ENCODE data around the gene ATG16L1. TPM values are rescaled to one million over a fixed set of nuclear protein-coding genes. Genes with fewer than 3 reads are reported as not detected.

The ATG16L1 gene
- total and polyA plus RNA-seq, 2 of the 4 experiments (the other 2 are of a cell fraction): 20.0 to 26.2 TPM

DNA sequence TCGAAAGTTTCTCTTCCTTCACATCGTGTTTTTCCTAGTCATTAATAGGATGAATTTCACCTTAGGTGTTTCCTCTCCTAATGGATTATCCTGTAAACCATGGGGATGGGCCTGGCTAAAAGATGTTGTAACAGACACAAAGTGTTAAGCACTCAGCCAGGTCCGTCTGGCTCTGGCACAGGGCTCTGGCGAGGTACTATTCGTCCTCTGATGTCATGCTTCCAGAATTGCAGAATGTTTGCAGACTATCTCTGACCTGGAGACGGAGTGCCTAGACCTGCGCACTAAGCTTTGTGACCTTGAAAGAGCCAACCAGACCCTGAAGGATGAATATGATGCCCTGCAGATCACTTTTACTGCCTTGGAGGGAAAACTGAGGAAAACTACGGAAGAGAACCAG lies 13.2 kb downstream of the ATG16L1 start:
- H3K9ac ChIP-seq (ENCODE audit: low read depth, low read length): no peak overlapping the region
- ChIA-PET CTCF (no interaction called here), POLR2A (ENCODE audit: unreplicated experiment) (no interaction called here)
- H3K4me3 ChIP-seq (ENCODE audit: insufficient read depth, low read depth, low read length): no peak overlapping the region
- H3K14ac ChIP-seq (replicated peaks; ENCODE audit: low read depth, low read length): no peak overlapping the region
- no peak overlapping the region for H2BK120ac ChIP-seq (ENCODE audit: low read depth, low read length)
- no peak overlapping the region for H2BK15ac ChIP-seq (ENCODE audit: low read depth, low read length)
- H3K9me3 ChIP-seq (ENCODE audit: control insufficient read depth, insufficient read depth, low read length): no peaks in the 10 kb centered on the region
- H4K91ac ChIP-seq (ENCODE audit: insufficient read depth, low read depth, low read length): no peak overlapping the region
- H2BK20ac ChIP-seq (ENCODE audit: low read depth, low read length): no peak overlapping the region
- peaks cover 19 to 31% of the 10 kb centered on the region in 2 experiments for H3K79me1 ChIP-seq (ENCODE audit: low read depth in 1 of 2, low read length in 2 of 2)
- no peak overlapping the region for H3K56ac ChIP-seq (ENCODE audit: extremely low read depth, insufficient read depth, low read length)
- BruUV-seq (replicated peaks): no TSS peak
- dilution Hi-C loops (cut with HindIII; ENCODE audit: low sequenced_read_pairs, unreplicated experiment) (no loop called here), in situ Hi-C loops (cut with MboI; ENCODE audit: low sequenced_read_pairs) (no loop called here), intact Hi-C loops (cut with micrococcal nuclease) (no loop called here)
- H3K23ac ChIP-seq (ENCODE audit: low read depth, low read length): no peak overlapping the region
- H2AK5ac ChIP-seq (ENCODE audit: low read depth, low read length): no peak overlapping the region
- TF ChIP-seq, protein P1, sequence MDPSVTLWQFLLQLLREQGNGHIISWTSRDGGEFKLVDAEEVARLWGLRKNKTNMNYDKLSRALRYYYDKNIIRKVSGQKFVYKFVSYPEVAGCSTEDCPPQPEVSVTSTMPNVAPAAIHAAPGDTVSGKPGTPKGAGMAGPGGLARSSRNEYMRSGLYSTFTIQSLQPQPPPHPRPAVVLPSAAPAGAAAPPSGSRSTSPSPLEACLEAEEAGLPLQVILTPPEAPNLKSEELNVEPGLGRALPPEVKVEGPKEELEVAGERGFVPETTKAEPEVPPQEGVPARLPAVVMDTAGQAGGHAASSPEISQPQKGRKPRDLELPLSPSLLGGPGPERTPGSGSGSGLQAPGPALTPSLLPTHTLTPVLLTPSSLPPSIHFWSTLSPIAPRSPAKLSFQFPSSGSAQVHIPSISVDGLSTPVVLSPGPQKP (IDR thresholded peaks at IDR 0.05; ENCODE audit: borderline replicate concordance, low read depth, low read length): no peak
- DNase-seq (no peak), ATAC-seq (ENCODE audit: low read depth) (no peak)
- H4K8ac ChIP-seq (ENCODE audit: low read depth in 2 of 2, low read length in 2 of 2): no peak overlapping the region
- H2AFZ ChIP-seq (replicated peaks; ENCODE audit: low read length, poor library complexity): no peak overlapping the region
- H3K27me3 ChIP-seq (ENCODE audit: control insufficient read depth, insufficient read depth, low read length): no peaks in the 10 kb centered on the region
- H3K18ac ChIP-seq (ENCODE audit: low read depth, low read length): no peak overlapping the region
- H4K5ac ChIP-seq (ENCODE audit: low read depth, low read length): no peak overlapping the region
- H2AK9ac ChIP-seq (replicated peaks; ENCODE audit: low read depth, low read length, poor library complexity): no peak overlapping the region
- no peaks in the 10 kb centered on the region for H3K4me1 ChIP-seq (ENCODE audit: control insufficient read depth, insufficient read depth, low read length)
- no peak overlapping the region for H3K4ac ChIP-seq (ENCODE audit: low read depth, low read length)
- no peak overlapping the region for H3K27ac ChIP-seq (ENCODE audit: insufficient read depth, low read length)
- 0 out of 2 replicates have a peak, but pooled peaks cover 3% of the 10 kb centered on the region for H4K20me1 ChIP-seq (ENCODE audit: insufficient read depth, low read length)
- H2BK5ac ChIP-seq (ENCODE audit: low read depth, low read length, poor library complexity, severe bottlenecking): no peak overlapping the region
- H3K9me1 ChIP-seq (ENCODE audit: insufficient read depth, low read length): no peaks in the 10 kb centered on the region
- WGBS, 2 experiments (ENCODE audit: extremely low coverage in 2 of 2, insufficient read length in 1 of 2): 100% methylated on average over 4 of the region's 8 CpGs; no CpG with 5 or more reads in 1 of the 2 experiments
- peaks cover 50% of the 10 kb centered on the region for H3K36me3 ChIP-seq (ENCODE audit: control insufficient read depth, insufficient read depth, low read length)
- no peak overlapping the region for H3K4me2 ChIP-seq (ENCODE audit: low read depth, low read length)

Data from IMR-90 (cell line).